ENCODE measurements around the gene AFAP1L2.
"Not testable (repeated sequence)": the region's sequence is repeated elsewhere in the genome, so short reads cannot be mapped to it uniquely, and the experiment has no call there.

AFAP1L2 gene

DNA sequence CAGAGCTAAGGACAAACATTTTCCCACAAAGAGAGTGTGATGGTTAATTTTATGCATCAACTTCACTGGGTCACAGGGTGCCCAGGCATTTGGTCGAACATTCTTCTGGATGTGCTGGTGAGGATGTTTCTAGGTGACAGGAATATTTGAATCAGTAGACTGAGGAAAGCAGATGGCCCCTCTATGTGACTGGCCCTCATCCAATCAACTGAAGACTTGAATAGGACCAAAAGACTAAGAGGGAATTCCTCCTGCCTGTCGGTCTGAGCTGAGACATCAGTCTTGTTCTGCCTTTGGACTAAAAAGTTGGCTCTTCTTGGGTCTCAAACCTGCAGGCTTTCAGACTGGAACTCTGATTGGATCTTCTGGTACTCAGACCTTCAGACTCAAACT lies 44.4 kb downstream of the AFAP1L2 start:
- DNase-seq (ENCODE audit: low spot score): no peak

DNA sequence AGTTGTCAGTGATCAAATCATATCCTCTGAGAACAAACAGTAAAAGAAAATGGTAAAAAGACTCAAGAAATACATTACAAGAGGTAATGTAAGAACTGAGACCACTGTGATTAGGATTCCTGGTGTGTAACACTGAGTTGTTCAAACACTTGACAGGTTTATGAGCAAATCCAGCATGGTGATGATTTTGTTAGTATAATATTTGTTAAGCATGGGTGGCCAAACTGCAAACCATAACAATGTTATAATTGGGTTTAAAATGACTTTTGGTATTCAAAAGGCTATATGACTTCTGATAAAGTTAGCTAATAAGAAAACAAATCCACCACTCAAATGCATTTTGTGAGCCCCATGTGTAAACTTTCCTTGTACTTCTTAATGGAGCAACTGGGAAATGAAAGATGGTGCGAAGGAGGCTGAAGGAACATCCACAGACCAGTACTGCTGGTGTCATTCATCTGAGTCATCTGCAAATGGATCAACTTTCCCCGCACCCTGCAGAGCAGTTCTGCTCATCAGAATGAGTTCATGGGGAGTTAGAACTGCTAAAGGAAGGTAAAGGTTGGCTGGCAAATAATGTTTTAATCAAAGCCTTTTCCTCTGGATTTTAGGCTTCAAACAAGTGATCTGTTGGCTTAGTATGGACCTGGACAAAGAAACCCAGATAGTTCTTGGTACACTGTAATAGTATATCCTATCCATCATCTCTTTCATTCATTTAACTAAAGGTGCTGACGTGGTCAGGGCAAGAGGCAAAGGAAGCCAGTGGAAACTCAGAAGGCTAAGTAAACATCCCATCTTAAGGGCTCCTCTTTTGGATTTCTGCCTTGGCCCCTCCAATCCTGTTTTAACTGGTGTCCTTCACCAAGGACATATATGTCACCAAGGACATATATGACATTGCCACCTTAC lies 45.0 kb downstream of the AFAP1L2 start:
- no peak for DNase-seq (ENCODE audit: low spot score)

DNA sequence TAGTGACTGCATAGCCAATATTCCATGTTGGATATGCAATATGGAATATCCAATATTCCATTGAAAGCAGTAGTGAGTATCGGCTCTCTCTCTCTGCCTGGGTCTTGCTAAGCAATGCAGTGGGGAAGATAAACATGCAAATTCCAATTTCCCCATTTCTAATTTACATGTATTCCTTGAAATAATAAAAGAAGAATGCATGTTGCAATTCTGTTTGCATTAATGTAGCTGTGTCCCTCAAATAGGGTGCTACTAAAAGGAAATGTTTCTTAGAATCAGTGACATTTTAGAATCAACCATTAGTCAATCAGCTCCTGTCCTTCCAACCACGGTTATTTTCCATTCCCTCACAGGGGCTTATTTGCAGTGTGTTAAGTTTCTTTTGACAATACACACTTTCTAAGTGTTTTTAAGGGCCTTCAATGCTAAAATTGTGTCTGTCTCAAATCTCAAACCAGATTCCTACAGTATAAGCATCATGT lies 46.7 kb downstream of the AFAP1L2 start:
- no peak for DNase-seq (ENCODE audit: low spot score)

DNA sequence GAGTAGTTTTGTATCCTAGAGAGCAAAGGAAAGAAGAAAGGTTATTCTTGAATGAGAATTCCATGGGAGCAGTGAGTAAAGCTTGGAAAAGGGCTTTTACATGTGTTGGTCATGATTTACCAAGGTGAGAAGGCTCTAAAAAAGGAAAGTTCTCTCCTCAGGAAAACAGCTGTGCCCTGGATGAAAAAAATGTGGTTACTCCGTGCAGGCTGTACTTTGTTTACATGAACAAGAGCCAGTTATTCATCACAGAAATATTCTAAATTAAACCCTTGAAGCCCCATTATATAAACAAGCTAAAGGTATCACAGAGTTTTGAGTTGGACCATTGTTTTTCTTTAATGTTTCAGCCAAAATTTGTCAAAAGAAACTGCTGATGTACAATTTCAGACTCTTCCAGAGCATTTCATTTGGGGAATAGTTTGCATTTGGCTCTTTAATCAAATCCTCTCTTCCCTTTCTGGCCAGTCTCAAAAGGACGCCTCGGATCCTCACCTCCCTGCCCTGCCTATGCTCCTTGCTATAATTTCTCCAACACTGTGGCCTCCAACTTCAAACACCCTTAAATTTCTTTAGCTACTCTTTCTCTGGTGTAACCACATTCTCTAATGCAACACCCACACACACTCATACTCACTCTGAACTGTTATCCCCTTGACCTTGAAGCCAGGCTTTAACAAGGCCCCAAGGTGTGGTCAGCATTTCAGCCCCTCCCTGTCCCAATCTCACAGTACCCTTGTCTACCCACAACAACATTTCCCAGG lies 47.4 kb downstream of the AFAP1L2 start:
- DNase-seq (ENCODE audit: low spot score): no peak

DNA sequence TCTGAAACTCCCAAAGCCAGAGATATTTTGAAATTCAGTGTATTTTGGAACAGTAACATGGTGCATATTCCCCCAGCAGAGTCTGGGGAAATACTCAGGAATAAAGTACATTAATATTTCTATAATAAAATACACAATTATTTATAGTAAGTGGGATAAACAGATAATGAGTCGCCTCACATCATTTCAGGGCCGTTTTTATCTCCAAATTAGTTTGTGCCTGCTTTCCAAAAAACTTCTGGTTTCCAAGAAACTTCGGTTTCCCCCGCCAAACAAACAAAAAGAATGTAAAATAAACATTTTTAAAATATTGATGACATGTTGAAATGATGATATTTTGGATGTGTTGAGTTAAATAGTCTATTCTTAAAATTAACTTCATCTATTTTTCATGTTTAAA lies 48.2 kb downstream of the AFAP1L2 start:
- no peak for DNase-seq (ENCODE audit: low spot score)

DNA sequence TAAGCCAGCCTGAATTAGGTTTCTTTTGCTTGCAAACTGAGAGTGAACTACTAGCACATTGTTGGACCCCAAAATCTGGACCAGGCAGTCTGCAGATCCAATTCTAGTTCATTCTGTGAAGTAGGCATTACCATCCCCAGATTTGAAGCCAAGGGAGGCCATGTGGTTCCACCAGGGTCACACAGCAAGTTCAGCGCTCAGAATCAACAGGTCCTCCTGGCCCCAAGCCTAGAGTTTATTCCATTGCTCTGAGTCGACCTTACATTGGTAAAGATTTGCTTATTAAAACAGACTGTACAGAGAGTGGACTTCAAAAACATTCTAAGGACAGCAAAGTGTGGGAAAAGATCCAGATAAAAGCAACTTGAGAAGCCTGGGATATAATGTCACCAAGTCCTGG lies 50.9 kb downstream of the AFAP1L2 start:
- DNase-seq (ENCODE audit: low spot score): no peak

DNA sequence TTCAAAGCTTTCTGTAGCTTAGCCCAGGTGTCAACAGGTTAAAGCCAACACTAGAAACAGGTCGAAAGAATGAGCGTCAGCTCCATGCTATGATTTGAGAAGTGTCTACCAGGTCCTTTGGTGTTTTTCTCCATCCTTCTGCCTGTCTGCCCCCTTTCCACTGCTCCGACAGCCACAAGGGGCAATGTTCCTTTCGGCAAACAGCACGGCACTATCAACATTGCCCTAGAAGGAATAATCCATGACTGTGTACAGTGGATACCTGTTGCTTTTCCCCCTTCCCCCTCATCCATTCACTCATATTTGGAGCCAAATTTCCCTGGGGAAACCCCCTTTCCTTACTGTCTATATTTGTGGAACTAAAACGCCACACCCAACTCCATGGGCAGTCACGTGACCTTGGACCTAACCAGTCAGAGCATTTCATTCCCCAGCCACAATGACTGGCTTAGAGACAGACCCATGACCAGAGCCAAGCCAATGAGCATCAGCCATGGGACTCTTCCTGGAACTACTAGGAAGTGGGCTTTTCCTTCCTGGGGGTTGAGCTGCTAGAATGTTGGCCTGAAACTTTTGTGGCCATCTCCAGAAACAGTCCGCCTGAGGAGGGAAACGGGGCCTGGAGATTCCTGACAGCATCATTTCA lies 51.5 kb downstream of the AFAP1L2 start:
- DNase-seq (ENCODE audit: low spot score): no peak

DNA sequence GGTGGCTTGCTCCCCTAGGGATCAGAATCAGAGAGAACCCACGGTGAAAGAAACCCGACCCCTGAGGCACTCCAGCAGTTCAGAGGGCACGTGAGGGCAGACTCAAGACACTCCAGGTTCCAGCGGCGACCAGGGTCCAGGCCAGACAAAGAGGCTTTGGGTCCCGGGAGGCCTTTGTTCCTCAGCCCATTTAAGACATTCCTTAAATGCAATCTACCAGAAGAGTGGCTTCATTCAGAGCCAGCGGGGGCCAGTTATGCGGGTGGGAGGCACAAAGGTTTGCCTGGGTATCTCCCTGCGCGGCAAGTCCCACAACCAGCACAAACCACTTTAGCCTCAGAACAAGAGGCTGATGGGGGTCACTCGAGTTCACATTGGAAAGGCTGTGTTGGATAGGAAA lies 53.6 kb downstream of the AFAP1L2 start:
- no peak for DNase-seq (ENCODE audit: low spot score)

DNA sequence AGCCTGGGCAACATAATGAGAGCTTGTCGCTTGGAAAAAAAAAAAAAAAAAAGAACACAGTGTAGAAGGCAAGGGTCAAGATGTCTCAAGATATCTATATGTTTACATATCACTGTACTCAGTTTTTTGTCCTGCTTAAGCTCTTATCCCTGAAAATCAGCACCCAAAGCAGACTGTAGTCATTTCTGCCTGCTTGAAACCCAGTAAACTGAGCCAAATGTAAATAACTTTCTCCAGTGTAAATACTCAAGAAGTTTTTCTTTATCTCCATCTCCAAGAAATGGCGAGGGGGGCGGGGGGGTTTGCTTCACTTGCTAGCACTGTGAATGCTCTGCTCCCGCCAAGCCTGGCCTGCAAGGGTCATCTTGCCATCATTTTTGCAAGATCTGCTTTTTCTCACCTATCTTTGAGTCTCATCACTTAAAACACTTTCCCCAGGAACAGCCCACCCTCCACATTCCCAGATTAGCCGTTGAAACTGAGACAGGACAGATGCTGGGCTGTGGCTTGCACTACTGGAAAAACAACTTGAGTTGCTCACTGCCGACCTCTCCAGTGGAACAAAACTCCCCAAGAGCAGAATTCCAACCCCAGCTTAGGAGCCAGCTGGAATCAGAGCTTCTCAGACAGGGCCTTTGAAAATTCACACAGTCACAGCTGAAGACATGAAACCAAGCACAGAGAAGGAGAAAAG lies 54.6 kb downstream of the AFAP1L2 start:
- no peak for DNase-seq (ENCODE audit: low spot score)

DNA sequence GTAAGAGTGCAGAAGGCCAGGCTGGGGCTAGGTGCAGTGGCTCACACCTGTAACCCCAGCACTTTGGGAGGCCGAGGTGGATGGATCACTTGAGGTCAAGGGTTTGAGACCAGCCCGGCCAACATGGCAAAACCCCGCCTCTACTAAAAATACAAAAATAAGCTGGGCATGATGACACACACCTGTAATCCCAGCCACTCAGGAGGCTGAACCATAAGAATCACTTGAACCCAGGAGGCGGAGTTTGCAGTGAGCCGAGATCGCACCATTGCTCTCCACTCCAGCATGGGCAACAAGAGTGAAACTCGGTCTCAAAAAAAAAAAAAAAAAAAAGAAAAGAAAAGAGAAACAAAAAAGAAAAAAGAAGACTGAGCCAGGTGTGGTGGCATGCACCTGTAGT lies 55.2 kb downstream of the AFAP1L2 start:
- not testable (repeated sequence) for DNase-seq (ENCODE audit: low spot score)

DNA sequence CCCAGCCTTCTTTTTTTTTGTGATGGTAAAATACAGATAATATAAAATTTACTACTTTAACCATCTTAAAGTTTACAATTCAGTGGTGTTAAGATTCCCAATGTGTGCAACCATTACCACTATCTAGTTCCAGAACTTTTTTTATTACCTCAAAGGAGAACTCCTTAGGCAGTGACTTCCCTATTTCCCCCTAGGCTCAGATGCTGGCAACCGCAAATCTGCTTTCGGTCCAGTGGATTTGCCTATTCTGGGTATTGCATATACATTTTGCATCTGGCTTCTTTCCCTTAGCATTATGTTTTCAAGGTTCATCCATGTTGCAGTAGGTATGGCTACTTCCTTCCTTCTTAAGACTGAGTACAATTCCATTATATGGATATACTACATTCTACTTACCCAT lies 56.5 kb downstream of the AFAP1L2 start:
- no peak for DNase-seq (ENCODE audit: low spot score)

DNA sequence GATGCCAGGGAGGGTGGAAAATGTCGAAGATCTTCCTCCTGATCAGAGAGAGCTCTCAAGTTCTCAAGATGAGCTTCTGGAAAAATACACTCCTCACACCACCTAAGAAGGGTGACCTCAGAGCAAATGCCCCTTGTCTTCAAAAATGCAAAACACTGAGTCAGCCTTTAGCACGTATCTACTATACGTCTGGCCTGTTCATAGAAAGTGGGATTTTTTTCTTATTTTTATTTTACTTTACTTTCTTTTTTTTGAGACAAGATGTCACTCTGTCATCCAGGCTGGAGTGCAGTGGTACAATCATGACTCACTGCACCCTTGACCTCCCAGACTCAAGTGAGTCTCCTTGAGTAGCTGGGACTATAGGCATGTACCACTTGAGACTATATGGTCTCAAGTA lies 57.1 kb downstream of the AFAP1L2 start:
- no peak for DNase-seq (ENCODE audit: low spot score)

DNA sequence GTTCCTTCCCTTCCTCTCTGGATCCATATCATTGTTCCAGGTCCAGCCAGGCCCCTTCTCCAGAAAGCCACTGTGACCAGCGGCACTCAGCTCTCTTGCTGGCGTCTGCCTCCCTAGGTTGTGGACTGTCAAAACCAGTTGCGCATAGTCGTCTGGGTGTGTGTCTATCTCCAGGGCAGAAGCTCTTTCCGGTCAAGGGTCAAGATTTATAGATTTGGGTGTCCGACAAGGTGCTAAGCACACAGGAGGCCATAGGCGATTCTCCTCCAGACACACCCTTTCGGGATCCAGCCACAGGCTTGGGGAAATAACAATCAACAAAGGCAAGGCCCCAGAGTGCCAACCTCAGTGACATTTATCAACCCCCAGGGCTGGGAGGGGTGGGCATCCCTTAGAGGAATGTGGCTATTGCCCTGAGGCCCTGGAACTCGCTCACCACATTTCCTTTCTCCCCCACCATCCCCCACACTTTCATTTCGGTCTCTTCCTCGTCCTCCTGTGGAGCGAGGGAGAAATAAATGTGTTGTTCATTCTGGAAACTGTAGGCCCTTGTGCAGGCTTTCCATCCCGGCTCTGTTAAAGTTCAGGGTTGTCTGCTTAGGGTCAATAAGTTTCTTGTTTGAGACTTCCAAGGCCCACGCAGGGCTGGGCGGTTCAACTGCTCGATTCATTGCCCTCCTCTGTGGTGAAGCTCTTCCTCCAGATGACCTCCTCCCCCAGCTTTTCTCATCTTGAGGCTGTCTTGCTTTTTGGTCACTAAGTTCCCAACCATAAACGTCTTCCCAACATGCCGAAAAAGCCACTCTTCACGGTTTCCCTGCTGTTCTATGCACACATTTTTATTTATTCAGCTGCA lies 57.9 kb downstream of the AFAP1L2 start:
- DNase-seq (ENCODE audit: low spot score): no peak

DNA sequence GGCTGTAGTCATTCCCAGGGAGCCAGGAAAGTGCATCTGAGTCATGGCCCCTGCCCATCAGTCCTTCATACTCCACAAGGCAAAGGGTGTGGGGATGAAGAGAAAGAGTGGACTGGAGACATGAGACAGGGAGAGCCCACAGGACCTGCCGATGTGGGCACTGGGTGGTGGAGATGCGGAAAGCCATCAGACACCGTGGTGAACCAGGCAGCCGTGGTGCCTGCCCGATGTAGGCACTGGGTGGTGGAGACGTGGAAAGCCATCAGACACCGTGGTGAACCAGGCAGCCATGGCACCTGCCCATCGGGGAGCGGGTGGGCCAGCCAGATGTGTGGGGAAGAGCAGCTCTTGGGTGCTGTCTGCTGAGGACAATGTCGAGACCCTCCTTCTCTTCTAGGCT lies 58.6 kb downstream of the AFAP1L2 start:
- DNase-seq (ENCODE audit: low spot score): no peak

DNA sequence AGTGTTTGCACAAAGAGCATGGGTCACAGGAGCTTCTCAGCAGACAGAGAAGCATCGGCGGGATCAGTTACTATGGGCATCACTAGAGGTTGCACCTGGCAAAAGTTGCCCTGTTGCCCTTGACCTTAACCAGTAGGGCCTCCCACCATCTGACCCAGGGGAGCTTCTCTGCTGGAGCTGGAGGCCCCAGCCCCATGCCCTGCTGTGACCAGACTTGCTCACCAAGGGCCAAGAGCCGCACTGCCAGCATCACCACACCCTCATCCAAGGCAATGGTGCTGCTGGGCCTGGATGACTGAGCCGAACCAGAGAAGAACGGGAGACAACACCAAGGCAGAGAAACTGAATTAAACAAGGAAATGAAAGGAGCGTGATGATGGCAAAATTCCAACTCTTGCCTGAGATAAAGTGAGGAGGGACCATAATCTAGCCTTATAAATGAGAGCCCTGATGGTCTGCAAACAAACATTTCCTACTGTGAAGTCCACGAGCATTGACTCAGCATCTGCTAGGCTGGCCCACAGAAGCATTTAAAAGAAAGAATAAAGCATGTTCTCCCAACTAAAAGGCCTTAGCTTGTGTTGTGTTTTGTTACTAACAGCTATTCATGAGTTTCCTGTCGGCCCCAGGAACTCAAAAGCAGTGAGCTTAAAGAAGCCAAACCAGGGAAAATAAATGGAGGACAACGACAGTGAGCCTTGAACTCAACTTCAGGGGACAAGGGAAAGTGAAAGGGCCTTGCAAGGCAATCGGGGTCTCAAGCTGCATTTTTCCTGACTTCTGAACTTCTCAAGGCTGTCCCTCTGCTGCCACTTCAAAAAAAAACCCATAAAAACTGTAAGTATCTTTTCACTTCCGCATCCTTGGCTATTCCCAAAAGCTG lies 60.4 kb downstream of the AFAP1L2 start:
- no peak for DNase-seq (ENCODE audit: low spot score)

DNA sequence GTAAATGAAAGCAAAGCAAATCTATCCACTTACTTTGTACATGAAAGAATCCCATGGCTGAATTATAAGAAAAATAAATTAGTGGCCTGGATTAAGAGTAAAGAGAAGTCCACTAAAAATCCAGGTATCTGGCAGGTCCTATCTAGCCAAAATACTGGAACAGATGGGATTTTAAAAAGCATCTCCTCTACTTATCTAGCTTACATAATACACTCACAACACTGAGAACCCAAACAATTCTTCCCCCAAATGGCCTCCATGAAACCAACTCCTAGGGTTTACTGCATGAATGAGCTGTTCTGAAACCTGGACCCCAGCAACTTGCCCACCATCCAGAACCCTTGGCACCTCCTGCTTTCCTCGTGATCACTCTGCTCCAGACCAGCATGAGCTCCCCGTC lies 61.3 kb downstream of the AFAP1L2 start:
- DNase-seq (ENCODE audit: low spot score): no peak

DNA sequence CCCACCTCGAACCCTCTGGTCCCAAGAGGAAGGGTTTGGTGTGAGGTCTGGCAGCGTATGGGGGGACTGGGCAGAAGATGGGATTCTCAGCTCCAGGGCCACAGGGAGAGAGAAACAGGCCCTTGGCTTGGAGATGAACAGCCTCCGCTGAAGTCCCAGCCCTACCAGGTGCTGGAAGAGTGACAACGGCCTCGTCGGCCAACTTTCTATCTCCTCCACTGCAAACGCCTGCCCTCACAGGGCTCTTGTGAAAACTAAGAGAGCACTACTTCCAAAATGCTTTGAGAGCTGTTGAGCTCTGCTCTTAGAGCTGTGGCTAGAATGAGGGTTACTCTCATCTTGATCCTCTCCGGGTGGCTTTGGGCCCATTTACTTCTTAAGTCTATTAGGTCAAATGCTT lies 63.5 kb downstream of the AFAP1L2 start:
- no peak for DNase-seq (ENCODE audit: low spot score)

DNA sequence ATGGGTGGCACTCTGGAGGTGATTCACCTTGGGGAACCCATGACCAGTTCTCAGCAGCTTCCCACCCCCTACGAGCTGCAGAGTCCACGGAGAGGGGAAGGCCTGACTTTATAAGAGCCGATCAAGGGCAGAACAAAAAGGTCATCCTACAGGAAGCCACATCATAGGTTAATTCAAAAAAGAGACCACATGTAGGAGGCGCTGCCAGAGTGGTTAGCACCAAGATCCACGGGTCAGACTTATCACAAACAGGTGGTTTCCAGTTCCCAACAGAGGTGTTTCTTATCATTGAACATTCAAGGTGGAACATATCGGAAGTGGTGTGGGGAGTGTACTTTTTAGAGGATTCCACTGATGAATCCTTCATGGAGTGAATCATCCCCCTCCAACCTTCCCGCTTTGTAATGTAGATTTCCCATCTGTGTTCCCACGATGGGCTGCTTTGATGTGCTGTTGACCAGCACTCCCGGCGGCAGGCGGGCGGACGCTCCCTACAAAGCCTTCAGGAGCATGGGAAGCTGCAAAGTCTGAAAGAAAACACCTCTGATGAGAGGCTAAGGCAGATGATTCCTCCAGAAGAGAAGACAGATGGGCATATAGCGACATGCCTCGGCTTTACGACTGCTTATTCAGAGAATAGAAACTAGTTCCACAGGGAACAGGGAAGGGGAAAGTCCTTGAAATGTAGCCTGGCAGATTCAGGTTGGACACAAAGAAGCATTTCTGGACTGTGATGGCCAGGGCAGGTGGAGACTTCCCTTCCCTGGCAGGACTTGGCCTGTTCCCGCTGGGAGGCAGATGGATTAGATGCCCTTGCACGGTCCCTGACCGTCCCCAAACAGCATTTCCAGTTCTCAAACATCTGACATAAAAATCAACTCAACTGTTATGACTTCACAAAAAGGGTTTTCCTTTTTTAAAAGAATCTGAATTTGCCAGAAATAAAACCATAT lies 66.5 kb downstream of the AFAP1L2 start:
- no peak for DNase-seq (ENCODE audit: low spot score)
